Erythroblast (primary cell): Measurements from ENCODE around the gene C3.

Experiments
- GATA1 ChIP-seq: IDR thresholded peaks from 2 replicates; pipeline ENCODE4 v1.6.1; 2011; ENCODE audit warnings: low read depth, mild to moderate bottlenecking, control low read depth, low read length, moderate library complexity
- POLR2A ChIP-seq: IDR thresholded peaks from 2 replicates; pipeline ENCODE4 v1.6.1; 2011; ENCODE audit warnings: mild to moderate bottlenecking, low read length

GRCh38 chr19:6649185-6649584 lies 71.3 kb downstream of the C3 start:
- TF ChIP-seq POLR2A (no peak), GATA1 (no peak)
